ENCODE measurements around the gene PFKL.

- TF ChIP-seq CTCF (IDR thresholded peaks at IDR 0.05; ENCODE audit: low read depth, low read length): no peak
- TF ChIP-seq POLR2A (IDR thresholded peaks at IDR 0.05; ENCODE audit: extremely low read depth, insufficient read length): no peak
- TF ChIP-seq MYC (IDR thresholded peaks at IDR 0.05; ENCODE audit: low read depth, low read length): no peak
These were observed 26.4 kb downstream of the PFKL start for GRCh38 chr21:44326272-44326647.

Data from NB4 (cell line).